Measurements from ENCODE around the gene TDP1.

DNA sequence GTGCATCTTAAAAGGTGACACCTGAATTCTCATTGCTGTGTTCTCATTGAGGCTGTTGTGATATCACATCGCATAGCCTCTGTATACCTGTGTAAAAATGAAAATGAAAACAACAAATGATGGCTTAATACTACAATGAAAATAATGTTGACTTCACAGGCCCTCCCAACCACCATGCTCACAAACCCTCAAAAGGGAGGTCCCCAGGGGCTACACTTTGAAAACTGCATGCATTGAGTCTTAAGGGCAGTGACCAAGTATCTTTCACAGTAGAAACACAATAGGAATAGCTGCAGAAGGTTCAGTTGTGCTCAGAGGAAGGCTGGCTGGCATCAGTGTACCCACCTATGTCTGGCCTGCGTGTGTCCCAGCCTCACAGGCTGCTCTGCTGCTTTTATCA is 78.4 kb downstream of the TDP1 start:
- TF ChIP-seq CTCF (IDR thresholded peaks at IDR 0.05), result no peak
- no peak for TF ChIP-seq POLR2A (IDR thresholded peaks at IDR 0.05)
- no peak for TF ChIP-seq POLR2AphosphoS5 (IDR thresholded peaks at IDR 0.05; ENCODE audit: insufficient read depth in 1 of 2, low read depth in 1 of 2)

All from vagina (tissue), 2 donors.